NB4 (cell line): ENCODE data around the gene DLG2.
"Not testable (repeated sequence)": the region's sequence is repeated elsewhere in the genome, so short reads cannot be mapped to it uniquely, and the experiment has no call there.

Experiments used
- DNase-seq: peaks from one replicate; pipeline ENCODE4 v3.0.0; 2010; ENCODE audit warnings: low read depth
- H3K4me3 ChIP-seq: one replicate; pipeline ENCODE4 v1.5.1; 2011; ENCODE audit warnings: mild to moderate bottlenecking, low read depth, low read length, moderate library complexity
- MYC ChIP-seq: IDR thresholded peaks from 2 replicates; pipeline ENCODE4 v1.6.1; 2011; ENCODE audit warnings: low read depth, low read length
- POLR2A ChIP-seq: IDR thresholded peaks from 2 replicates; pipeline ENCODE4 v1.6.1; 2011; ENCODE audit warnings: mild to moderate bottlenecking; ENCODE audit not compliant: insufficient read length; ENCODE audit errors: extremely low read depth
- TF ChIP-seq, protein P1 (sequence below): IDR thresholded peaks from one replicate; pipeline ENCODE4 v1.5.1; 2012; ENCODE audit warnings: low read depth, low read length
- TF ChIP-seq, protein P2 (sequence below): IDR thresholded peaks from 2 replicates; pipeline ENCODE4 v1.6.1; 2011; ENCODE audit warnings: low read depth, low read length

Gene DLG2

GRCh38 chr11:83425137-83425466 is 2202.0 kb downstream of the DLG2 start:
- H3K4me3 ChIP-seq, result no peak overlapping the region
- TF ChIP-seq MYC (no peak), POLR2A (no peak)
- TF ChIP-seq, protein P1, sequence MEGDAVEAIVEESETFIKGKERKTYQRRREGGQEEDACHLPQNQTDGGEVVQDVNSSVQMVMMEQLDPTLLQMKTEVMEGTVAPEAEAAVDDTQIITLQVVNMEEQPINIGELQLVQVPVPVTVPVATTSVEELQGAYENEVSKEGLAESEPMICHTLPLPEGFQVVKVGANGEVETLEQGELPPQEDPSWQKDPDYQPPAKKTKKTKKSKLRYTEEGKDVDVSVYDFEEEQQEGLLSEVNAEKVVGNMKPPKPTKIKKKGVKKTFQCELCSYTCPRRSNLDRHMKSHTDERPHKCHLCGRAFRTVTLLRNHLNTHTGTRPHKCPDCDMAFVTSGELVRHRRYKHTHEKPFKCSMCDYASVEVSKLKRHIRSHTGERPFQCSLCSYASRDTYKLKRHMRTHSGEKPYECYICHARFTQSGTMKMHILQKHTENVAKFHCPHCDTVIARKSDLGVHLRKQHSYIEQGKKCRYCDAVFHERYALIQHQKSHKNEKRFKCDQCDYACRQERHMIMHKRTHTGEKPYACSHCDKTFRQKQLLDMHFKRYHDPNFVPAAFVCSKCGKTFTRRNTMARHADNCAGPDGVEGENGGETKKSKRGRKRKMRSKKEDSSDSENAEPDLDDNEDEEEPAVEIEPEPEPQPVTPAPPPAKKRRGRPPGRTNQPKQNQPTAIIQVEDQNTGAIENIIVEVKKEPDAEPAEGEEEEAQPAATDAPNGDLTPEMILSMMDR, result no peak
- TF ChIP-seq, protein P2, sequence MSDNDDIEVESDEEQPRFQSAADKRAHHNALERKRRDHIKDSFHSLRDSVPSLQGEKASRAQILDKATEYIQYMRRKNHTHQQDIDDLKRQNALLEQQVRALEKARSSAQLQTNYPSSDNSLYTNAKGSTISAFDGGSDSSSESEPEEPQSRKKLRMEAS, result no peak
- no peak for DNase-seq

DNA sequence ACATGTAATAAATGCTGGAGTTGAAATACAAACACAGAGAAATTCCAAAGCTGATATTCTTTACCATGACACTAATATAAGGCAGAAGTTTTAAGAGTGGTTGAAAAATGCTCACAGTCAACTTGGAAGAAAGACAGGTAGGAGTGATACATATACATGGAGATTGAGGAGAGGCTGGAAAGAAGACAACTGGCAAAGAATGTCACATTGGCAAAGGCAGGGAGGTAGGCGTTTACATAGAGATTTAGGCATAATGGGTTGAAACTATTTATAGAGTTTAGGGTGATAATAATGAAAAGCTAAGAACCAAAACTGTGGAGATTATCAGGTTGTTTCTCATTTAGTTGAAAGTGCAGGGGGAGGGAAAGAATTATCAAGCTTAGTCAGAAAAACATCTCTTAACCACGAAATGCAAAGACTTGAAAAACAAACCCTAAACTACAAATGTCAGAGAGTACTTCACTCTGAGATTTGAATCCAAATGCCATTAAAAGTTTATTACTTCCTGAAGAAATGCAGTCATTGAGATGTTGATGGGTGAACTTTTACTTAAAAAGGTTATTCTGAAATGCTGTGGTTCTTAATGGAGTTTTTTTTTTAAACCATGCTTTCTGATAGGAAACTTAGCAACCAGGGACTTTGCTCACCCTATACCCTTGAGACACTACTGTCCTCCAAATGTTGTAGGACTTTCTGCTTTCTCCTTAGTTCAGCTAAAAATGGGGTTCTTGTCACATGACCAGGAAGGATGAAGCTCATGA is 2202.6 kb downstream of the DLG2 start:
- TF ChIP-seq, protein P2, result no peak
- no peak for TF ChIP-seq POLR2A
- TF ChIP-seq MYC, result no peak
- TF ChIP-seq, protein P1, result no peak
- H3K4me3 ChIP-seq, result no peak overlapping the region
- DNase-seq, result no peak

DNA sequence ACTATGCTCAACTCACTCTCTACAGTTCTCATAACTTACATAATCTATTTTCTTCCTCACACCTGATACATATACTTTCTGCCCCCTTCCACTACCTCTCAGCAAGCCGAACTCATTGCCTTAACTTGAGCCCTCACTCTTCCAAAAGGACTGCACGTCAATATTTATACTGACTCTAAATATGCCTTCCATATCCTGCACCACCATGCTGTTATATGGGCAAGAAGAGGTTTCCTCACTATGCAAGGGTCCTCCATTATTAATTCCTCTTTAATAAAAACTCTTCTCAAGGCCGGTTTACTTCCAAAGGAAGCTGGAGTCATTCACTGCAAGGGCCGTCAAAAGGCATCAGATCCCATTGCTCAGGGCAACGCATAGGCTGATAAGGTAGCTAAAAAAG is 2204.5 kb downstream of the DLG2 start:
- not testable (repeated sequence) for H3K4me3 ChIP-seq, DNase-seq

- TF ChIP-seq MYC, result no peak
- TF ChIP-seq POLR2A, result no peak
- TF ChIP-seq, protein P2, result no peak
- TF ChIP-seq, protein P1, result no peak
- DNase-seq, result no peak
- no peak overlapping the region for H3K4me3 ChIP-seq
Observed at GRCh38 chr11:83410605-83411565, 2216.3 kb downstream of the DLG2 start.

- no peak overlapping the region for H3K4me3 ChIP-seq
- DNase-seq, result no peak
- TF ChIP-seq, protein P1, result no peak
- TF ChIP-seq, protein P2, result no peak
- TF ChIP-seq MYC (no peak), POLR2A (no peak)
Observed at GRCh38 chr11:83409891-83410290, 2217.3 kb downstream of the DLG2 start.

DNA sequence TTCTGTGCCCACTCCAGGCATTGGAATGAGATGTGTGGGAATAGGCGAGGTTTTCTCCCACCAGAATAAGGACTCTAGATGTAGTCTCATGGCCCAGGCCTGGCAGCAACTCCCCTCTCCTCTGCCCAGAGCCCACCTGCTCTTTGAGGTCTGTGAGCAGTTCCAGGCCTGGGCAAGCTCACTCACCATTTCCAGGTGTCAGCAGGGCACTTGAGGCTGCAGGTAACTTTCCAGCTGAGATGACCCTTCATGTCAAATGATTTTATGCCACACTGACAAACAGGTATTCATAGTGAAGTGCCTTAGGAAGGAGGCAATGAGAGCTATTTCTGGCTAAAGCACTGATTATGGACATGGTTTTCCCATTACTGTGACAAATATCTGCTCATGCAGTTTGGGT is 2217.7 kb downstream of the DLG2 start:
- H3K4me3 ChIP-seq, result no peak overlapping the region
- TF ChIP-seq, protein P1, result no peak
- TF ChIP-seq POLR2A (no peak), MYC (no peak)
- TF ChIP-seq, protein P2, result no peak
- DNase-seq, result no peak
